ENCODE measurements around the gene RPS29. TPM values are rescaled to one million over a fixed set of nuclear protein-coding genes. Genes with fewer than 3 reads are reported as not detected.

The RPS29 gene
- total and polyA plus RNA-seq, 2 of the 13 experiments (the other 11 are each of a cell fraction or from before 2014, with no cell fraction given), result 4,303 to 8,215 TPM

DNA sequence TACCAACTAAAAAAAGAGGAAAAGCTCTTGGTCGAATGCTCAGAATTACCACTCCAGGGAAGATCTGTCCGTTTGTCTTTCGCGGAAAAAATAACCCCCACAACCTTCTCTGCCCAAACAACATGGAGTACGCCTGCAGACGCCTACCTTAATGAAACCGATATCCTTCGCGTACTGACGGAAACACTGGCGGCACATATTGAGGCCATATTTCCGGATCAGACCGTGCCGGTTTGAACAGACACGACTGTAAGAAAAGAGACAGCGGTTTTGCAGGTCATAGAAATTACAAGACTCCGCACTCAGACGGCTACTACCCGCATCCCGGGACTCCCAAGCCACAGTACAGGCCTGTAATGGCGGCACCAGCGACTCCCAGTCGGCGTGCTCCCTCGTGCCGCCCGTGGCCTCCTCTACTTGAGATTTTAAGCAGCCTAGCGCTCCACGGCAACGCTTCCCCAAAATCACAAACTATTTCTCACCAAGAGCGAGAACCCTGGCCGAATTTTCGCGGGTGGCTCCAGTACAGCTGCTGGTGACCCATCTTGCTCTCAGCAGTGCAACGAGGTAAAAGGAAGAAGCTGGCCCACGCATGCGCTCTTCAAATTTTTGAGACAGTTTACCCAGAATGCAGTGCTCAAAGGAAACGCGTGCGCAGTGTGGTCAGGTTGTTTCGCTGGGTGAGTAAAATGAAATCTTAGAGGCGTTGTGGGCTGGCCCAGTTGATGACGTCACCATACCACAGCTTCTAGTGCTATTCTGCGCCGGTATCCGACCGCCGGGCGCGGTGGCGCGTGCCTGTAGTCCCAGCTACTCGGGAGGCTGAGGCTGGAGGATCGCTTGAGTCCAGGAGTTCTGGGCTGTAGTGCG, at the start of gene RPS29 (continued):
- TF ChIP-seq ZNF275 (CRISPR knock-in tag; IDR thresholded peaks at IDR 0.05; ENCODE audit: borderline replicate concordance) (peak; percentile 45; the same call in 1 of the 2 replicates), SRF (IDR thresholded peaks at IDR 0.05; ENCODE audit: low read depth, low read length) (no peak), MAFK (conservative IDR thresholded peaks at IDR 0.05 in 1 of 2, IDR thresholded peaks at IDR 0.05 in 1 of 2; ENCODE audit: low read length in 2 of 2) (peak in 1 of 2 experiments; percentile 23; a peak in 2 of 4 replicates), WIZ (CRISPR knock-in tag; IDR thresholded peaks at IDR 0.05) (no peak), TRIM22 (IDR thresholded peaks at IDR 0.05) (no peak), ZNF12 (CRISPR knock-in tag; IDR thresholded peaks at IDR 0.05) (no peak; the same call in 1 of the 2 replicates), XRCC5 (optimal IDR thresholded peaks at IDR 0.05; ENCODE audit: low read length) (no peak), REXO4 (CRISPR knock-in tag; IDR thresholded peaks at IDR 0.05; ENCODE audit: borderline replicate concordance) (no peak), GFI1 (CRISPR knock-in tag; IDR thresholded peaks at IDR 0.05; ENCODE audit: borderline replicate concordance) (peak; percentile 69; the same call in 1 of the 2 replicates), KAT8 (CRISPR knock-in tag; IDR thresholded peaks at IDR 0.05) (peak; percentile 59; the same call in 1 of the 2 replicates), ERF (CRISPR knock-in tag; IDR thresholded peaks at IDR 0.05) (peak; percentile 89), ZNF589 (CRISPR knock-in tag; conservative IDR thresholded peaks at IDR 0.05) (no peak), ZNF30 (CRISPR knock-in tag; IDR thresholded peaks at IDR 0.05) (no peak), KLF11 (CRISPR knock-in tag; IDR thresholded peaks at IDR 0.05) (peak; percentile 22; the same call in 1 of the 2 replicates), DNMT3B (CRISPR knock-in tag; conservative IDR thresholded peaks at IDR 0.05) (no peak), ZNF235 (CRISPR knock-in tag; IDR thresholded peaks at IDR 0.05; ENCODE audit: borderline replicate concordance) (no peak), YEATS4 (CRISPR knock-in tag; IDR thresholded peaks at IDR 0.05; ENCODE audit: borderline replicate concordance) (peak; percentile 91), ZNF776 (CRISPR knock-in tag; IDR thresholded peaks at IDR 0.05) (no peak), ZNF33B (CRISPR knock-in tag; IDR thresholded peaks at IDR 0.05) (no peak), ZSCAN20 (CRISPR knock-in tag; IDR thresholded peaks at IDR 0.05; ENCODE audit: borderline replicate concordance) (0 out of 2 replicates have a peak, but pooled peaks have one; percentile 57)
- TF ChIP-seq, protein P1, sequence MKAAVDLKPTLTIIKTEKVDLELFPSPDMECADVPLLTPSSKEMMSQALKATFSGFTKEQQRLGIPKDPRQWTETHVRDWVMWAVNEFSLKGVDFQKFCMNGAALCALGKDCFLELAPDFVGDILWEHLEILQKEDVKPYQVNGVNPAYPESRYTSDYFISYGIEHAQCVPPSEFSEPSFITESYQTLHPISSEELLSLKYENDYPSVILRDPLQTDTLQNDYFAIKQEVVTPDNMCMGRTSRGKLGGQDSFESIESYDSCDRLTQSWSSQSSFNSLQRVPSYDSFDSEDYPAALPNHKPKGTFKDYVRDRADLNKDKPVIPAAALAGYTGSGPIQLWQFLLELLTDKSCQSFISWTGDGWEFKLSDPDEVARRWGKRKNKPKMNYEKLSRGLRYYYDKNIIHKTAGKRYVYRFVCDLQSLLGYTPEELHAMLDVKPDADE (CRISPR knock-in tag; IDR thresholded peaks at IDR 0.05), result no peak
- TF ChIP-seq, protein P2, sequence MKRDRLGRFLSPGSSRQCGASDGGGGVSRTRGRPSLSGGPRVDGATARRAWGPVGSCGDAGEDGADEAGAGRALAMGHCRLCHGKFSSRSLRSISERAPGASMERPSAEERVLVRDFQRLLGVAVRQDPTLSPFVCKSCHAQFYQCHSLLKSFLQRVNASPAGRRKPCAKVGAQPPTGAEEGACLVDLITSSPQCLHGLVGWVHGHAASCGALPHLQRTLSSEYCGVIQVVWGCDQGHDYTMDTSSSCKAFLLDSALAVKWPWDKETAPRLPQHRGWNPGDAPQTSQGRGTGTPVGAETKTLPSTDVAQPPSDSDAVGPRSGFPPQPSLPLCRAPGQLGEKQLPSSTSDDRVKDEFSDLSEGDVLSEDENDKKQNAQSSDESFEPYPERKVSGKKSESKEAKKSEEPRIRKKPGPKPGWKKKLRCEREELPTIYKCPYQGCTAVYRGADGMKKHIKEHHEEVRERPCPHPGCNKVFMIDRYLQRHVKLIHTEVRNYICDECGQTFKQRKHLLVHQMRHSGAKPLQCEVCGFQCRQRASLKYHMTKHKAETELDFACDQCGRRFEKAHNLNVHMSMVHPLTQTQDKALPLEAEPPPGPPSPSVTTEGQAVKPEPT (CRISPR knock-in tag; IDR thresholded peaks at IDR 0.05; ENCODE audit: low read depth), result no peak
- TF ChIP-seq, protein P3, sequence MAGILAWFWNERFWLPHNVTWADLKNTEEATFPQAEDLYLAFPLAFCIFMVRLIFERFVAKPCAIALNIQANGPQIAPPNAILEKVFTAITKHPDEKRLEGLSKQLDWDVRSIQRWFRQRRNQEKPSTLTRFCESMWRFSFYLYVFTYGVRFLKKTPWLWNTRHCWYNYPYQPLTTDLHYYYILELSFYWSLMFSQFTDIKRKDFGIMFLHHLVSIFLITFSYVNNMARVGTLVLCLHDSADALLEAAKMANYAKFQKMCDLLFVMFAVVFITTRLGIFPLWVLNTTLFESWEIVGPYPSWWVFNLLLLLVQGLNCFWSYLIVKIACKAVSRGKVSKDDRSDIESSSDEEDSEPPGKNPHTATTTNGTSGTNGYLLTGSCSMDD (CRISPR knock-in tag; IDR thresholded peaks at IDR 0.05), result no peak
